Spleen (tissue), 7 donors: ENCODE data around the gene CLEC16A.

Experiments used
- CTCF ChIP-seq, 11 experiments: fragments of 200-600 bp in 7 of 11; fragments of 450-650 bp in 4 of 11; sonication (generic) in 4 of 11; IDR thresholded peaks in 8 of 11; conservative IDR thresholded peaks in 3 of 11; 1 replicate in 7 of 11; 2 replicates in 4 of 11; pipeline versions ENCODE4 v1.4.0 to v1.8.0; 2016 to 2021; ENCODE audit warnings: antibody characterized with exemption in 11 of 11, inconsistent platforms in 4 of 11, mild to moderate bottlenecking in 1 of 11
- POLR2AphosphoS5 ChIP-seq, 3 donors: sonication (generic); formaldehyde crosslinking; IDR thresholded peaks; one replicate each; pipeline ENCODE4 v1.5.1; 2017; ENCODE audit warnings: antibody characterized with exemption in 3 of 3
- donor health status: DM: no; HTN: no; CAD: no; lungs with moderate emphysema.
- donor health status: DM: no; HTN: no; CAD: no.
- donor health status: DM: no; HTN: no; CAD: no.

- no peak for TF ChIP-seq CTCF (IDR thresholded peaks at IDR 0.05 in 8 of 11, conservative IDR thresholded peaks at IDR 0.05 in 3 of 11)
- TF ChIP-seq POLR2AphosphoS5 (IDR thresholded peaks at IDR 0.05), result peak in 2 of 3 donors; percentile 5 to 15
These were observed 21.2 kb upstream of the CLEC16A start for GRCh38 chr16:10923146-10923649.
